Right ventricle myocardium inferior (tissue), 1 donor: ENCODE measurements around the gene CNTNAP2. TPM values are rescaled to one million over a fixed set of nuclear protein-coding genes. Genes with fewer than 3 reads are reported as not detected.

ENCODE experiments used
- ATAC-seq: fragments of 200-7000 bp; cut with Tn5 transposase; one replicate; pipeline ENCODE4 v1.9.1; 2020; ENCODE audit warnings: mild to moderate bottlenecking, moderate library complexity
- DNase-seq: peaks from one replicate; pipeline ENCODE4 v3.0.0; 2021; ENCODE audit errors: missing footprints
- intact Hi-C: fragments of 100-400 bp; cut with DNase I; formaldehyde crosslinking; loops from one replicate; pipeline ENCODE4 v1.11.0; 2022
- total RNA-seq: library from RNA; stranded (reverse); fragmentation: NEBNext Ultra II Directional; extraction: Animal tissue kit (Norgen Biotek cat#: 25700); gene quantifications from one replicate; pipeline ENCODE4 v1.2.1, GENCODE V29; 2021
- donor health status: DM: no; HTN: yes; CAD: no; lungs with severe emphysema.

Gene CNTNAP2
- total RNA-seq, 1 donor from 2014 or later = 0.65 TPM

- intact Hi-C loops = no loop called here
- DNase-seq (no peak), ATAC-seq (no peak)
These were observed 1307.3 kb downstream of the CNTNAP2 start for GRCh38 chr7:147423875-147424274.

- intact Hi-C loops = no loop called here
- no peak for DNase-seq
- ATAC-seq = no peak
These were observed 1311.5 kb downstream of the CNTNAP2 start for GRCh38 chr7:147428075-147428474.

GRCh38 chr7:147429961-147430360 lies 1313.4 kb downstream of the CNTNAP2 start:
- intact Hi-C loops = no loop called here
- ATAC-seq = no peak
- DNase-seq = no peak

GRCh38 chr7:147432079-147432478 lies 1315.5 kb downstream of the CNTNAP2 start:
- DNase-seq (no peak), ATAC-seq (no peak)
- intact Hi-C loops = no loop called here

GRCh38 chr7:147432576-147432975 lies 1316.0 kb downstream of the CNTNAP2 start:
- intact Hi-C loops = no loop called here
- ATAC-seq (no peak), DNase-seq (no peak)

GRCh38 chr7:147436718-147437117 lies 1320.1 kb downstream of the CNTNAP2 start:
- intact Hi-C loops = no loop called here
- no peak for ATAC-seq
- no peak for DNase-seq

- no peak for DNase-seq
- no peak for ATAC-seq
- intact Hi-C loops = no loop called here
These were observed 1321.6 kb downstream of the CNTNAP2 start for GRCh38 chr7:147438216-147438615.

GRCh38 chr7:147443942-147444341 lies 1327.3 kb downstream of the CNTNAP2 start:
- intact Hi-C loops = no loop called here
- DNase-seq = no peak
- no peak for ATAC-seq

GRCh38 chr7:147452816-147453215 lies 1336.2 kb downstream of the CNTNAP2 start:
- DNase-seq = no peak
- intact Hi-C loops = no loop called here

GRCh38 chr7:147465223-147465622 lies 1348.6 kb downstream of the CNTNAP2 start:
- no peak for ATAC-seq
- DNase-seq = no peak
- intact Hi-C loops = no loop called here

More at GRCh38 chr7:147452816-147453215, 1336.2 kb downstream of the CNTNAP2 start:
- ATAC-seq = no peak

- DNase-seq (no peak), ATAC-seq (no peak)
- intact Hi-C loops = no loop called here
These were observed 1356.0 kb downstream of the CNTNAP2 start for GRCh38 chr7:147472556-147472955.

- no peak for ATAC-seq
- intact Hi-C loops = no loop called here
- DNase-seq = no peak
These were observed 1358.3 kb downstream of the CNTNAP2 start for GRCh38 chr7:147474862-147475261.

GRCh38 chr7:147477526-147477925 lies 1360.9 kb downstream of the CNTNAP2 start:
- intact Hi-C loops = no loop called here
- ATAC-seq = no peak
- DNase-seq = no peak

- intact Hi-C loops = no loop called here
- no peak for ATAC-seq
- DNase-seq = no peak
These were observed 1362.2 kb downstream of the CNTNAP2 start for GRCh38 chr7:147478796-147479195.

- ATAC-seq = no peak
- DNase-seq = no peak
- intact Hi-C loops = no loop called here
These were observed 1367.2 kb downstream of the CNTNAP2 start for GRCh38 chr7:147483634-147484292.

- intact Hi-C loops = no loop called here
- DNase-seq (no peak), ATAC-seq (no peak)
These were observed 1369.1 kb downstream of the CNTNAP2 start for GRCh38 chr7:147485660-147486210.

GRCh38 chr7:147492606-147493005 lies 1376.0 kb downstream of the CNTNAP2 start:
- intact Hi-C loops = no loop called here
- ATAC-seq (no peak), DNase-seq (no peak)

GRCh38 chr7:147496209-147496608 lies 1379.6 kb downstream of the CNTNAP2 start:
- DNase-seq (no peak), ATAC-seq (no peak)
- intact Hi-C loops = no loop called here

GRCh38 chr7:147497246-147497645 lies 1380.6 kb downstream of the CNTNAP2 start:
- ATAC-seq (no peak), DNase-seq (no peak)
- intact Hi-C loops = no loop called here

GRCh38 chr7:147498081-147498480 lies 1381.5 kb downstream of the CNTNAP2 start:
- ATAC-seq = no peak
- intact Hi-C loops = no loop called here
- DNase-seq = no peak

- no peak for DNase-seq
- ATAC-seq = no peak
- intact Hi-C loops = no loop called here
These were observed 1392.5 kb downstream of the CNTNAP2 start for GRCh38 chr7:147509035-147509501.
